Left renal pelvis (tissue), 4 donors: ENCODE measurements around the gene GMCL2. TPM values are rescaled to one million over a fixed set of nuclear protein-coding genes. Genes with fewer than 3 reads are reported as not detected.

ENCODE experiments used
- DNase-seq, 4 donors: peaks; one replicate each; pipeline ENCODE4 v3.0.0-alpha.2; 2013; ENCODE audit warnings: low read depth in 4 of 4, low spot score in 3 of 4
- polyA plus RNA-seq, 4 donors: library from polyadenylated mRNA; unstranded; fragments of 120-200 nt; gene quantifications; one replicate each; pipeline ENCODE4 v1.2.1, GENCODE V29; 2013; ENCODE audit not compliant: insufficient read length in 4 of 4

The GMCL2 gene
- polyA plus RNA-seq, 4 donors: 0.08 TPM; not detected in 3

GRCh38 chr5:178149199-178149932 lies 37.8 kb downstream of the GMCL2 start:
- DNase-seq: no peak

- no peak for DNase-seq
These were observed 39.8 kb downstream of the GMCL2 start for GRCh38 chr5:178147406-178147805.

GRCh38 chr5:178145965-178146820 lies 41.0 kb downstream of the GMCL2 start:
- no peak for DNase-seq

GRCh38 chr5:178143901-178144300 lies 43.3 kb downstream of the GMCL2 start:
- DNase-seq: no peak

GRCh38 chr5:178143246-178143645 lies 43.9 kb downstream of the GMCL2 start:
- DNase-seq: no peak

GRCh38 chr5:178142642-178143041 lies 44.5 kb downstream of the GMCL2 start:
- no peak for DNase-seq

GRCh38 chr5:178141550-178141949 lies 45.6 kb downstream of the GMCL2 start:
- DNase-seq: no peak

- DNase-seq: no peak
These were observed 49.2 kb downstream of the GMCL2 start for GRCh38 chr5:178137991-178138390.

- DNase-seq: no peak
These were observed 50.2 kb downstream of the GMCL2 start for GRCh38 chr5:178136990-178137389.

Other genes starting within 250 kb of the GMCL2 start
- gene PROP1, start 191.1 kb downstream of the GMCL2 start, polyA plus RNA-seq: not detected
- gene N4BP3, start 73.8 kb downstream of the GMCL2 start, polyA plus RNA-seq: 1 to 10 TPM; 3.9 to 7.1 (median 4.5) TPM
- 10 to 100 TPM; 28.1 to 37.2 (median 31.5) TPM for gene RMND5B, start 56.4 kb downstream of the GMCL2 start, polyA plus RNA-seq
- 100 to 1,000 TPM in 1 of 4 donors, 10 to 100 TPM in 3; 68.8 to 120 (median 96.9) TPM for gene NHP2, start 33.5 kb downstream of the GMCL2 start, polyA plus RNA-seq
- 100 to 1,000 TPM; 111 to 168 (median 154) TPM for gene HNRNPAB, start 17.2 kb upstream of the GMCL2 start, polyA plus RNA-seq
- gene PHYKPL, start 45.4 kb upstream of the GMCL2 start, polyA plus RNA-seq: 100 to 1,000 TPM in 1 of 4 donors, 10 to 100 TPM in 3; 52.1 to 124 (median 79.6) TPM